ENCODE results near the gene SDK2. TPM values are rescaled to one million over a fixed set of nuclear protein-coding genes. Genes with fewer than 3 reads are reported as not detected.
"Not testable (repeated sequence)": the region's sequence is repeated elsewhere in the genome, so short reads cannot be mapped to it uniquely, and the experiment has no call there.

SDK2 gene
- total RNA-seq, 1 donor = under 0.01 TPM

DNA sequence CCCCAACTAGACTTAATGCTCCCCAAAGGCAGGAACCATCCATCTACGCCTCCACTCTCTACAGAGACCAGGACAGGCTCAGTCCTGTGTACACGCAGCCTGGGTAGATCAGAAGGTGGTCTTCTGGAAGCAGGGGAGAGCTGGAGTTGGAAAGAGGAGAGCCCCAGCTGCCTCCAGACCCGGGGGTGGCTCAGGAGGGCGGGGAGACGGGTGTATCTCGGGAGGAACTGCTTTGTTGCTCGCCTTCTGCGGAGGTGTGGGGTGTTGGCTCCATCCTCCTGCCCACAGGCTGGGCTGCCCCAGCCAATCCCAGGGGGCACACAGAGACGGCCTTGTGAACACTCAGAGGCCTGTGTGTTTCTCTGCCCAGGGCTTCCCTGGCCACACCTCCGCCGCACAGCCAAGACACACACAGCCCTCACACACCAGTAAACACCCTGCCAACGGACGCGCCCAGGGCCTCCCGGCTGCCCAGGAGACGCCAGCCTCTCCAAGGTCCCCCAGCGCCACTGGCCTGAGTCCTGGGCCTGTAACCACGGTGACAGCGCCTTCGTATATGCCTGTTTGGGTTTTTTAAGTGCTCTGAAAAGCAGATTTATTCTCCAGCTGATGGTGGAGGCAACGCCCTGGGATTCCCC, 189.1 kb downstream of the SDK2 start:
- H3K4me3 ChIP-seq (ENCODE audit: low read depth, low read length) = no peak overlapping the region
- DNase-seq (ENCODE audit: low read depth) = no peak
- TF ChIP-seq, protein P1, sequence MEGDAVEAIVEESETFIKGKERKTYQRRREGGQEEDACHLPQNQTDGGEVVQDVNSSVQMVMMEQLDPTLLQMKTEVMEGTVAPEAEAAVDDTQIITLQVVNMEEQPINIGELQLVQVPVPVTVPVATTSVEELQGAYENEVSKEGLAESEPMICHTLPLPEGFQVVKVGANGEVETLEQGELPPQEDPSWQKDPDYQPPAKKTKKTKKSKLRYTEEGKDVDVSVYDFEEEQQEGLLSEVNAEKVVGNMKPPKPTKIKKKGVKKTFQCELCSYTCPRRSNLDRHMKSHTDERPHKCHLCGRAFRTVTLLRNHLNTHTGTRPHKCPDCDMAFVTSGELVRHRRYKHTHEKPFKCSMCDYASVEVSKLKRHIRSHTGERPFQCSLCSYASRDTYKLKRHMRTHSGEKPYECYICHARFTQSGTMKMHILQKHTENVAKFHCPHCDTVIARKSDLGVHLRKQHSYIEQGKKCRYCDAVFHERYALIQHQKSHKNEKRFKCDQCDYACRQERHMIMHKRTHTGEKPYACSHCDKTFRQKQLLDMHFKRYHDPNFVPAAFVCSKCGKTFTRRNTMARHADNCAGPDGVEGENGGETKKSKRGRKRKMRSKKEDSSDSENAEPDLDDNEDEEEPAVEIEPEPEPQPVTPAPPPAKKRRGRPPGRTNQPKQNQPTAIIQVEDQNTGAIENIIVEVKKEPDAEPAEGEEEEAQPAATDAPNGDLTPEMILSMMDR (IDR thresholded peaks at IDR 0.05; ENCODE audit: insufficient read depth, low read depth, low read length) = no peak

DNA sequence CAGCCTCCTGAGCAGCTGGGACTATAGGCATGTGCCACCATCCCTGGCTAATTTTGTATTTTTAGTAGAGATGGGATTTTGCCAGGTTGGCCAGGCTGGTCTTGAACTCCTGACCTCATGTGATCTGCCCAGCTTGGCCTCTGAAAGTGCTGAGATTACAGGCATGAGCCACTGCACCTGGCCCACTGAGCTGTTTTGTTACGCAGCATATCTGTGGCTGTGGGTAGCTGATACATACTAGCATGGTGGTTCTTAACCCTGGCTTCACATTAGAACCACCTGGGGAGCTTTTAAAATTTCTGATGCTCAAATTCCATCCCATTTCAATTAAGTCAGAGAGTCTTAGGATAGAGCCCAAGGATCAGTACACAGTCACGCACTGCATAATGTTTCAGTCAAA, 190.8 kb downstream of the SDK2 start:
- H3K4me3 ChIP-seq (ENCODE audit: low read depth, low read length); DNase-seq (ENCODE audit: low read depth): not testable (repeated sequence)

DNA sequence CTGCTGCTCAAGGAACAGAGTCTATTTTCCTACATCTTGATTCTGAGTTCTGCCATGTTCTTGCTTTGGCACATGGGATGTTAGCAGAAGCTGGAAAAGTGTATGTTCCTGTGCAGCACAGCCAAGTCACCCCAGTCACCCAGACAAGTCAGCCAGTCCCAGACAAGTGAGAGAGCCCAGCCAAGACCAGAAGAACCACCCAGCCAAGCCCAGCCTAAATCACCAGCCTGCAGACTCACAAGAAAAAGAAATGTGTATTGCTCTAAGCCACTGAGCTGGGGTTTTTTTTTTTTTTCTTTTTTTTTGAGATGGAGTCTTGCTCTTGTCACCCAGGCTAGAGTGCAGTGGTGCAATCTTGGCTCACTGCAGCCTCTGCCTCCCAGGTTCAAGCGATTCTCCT, 191.2 kb downstream of the SDK2 start:
- DNase-seq (ENCODE audit: low read depth) = no peak
- H3K4me3 ChIP-seq (ENCODE audit: low read depth, low read length) = no peak overlapping the region

DNA sequence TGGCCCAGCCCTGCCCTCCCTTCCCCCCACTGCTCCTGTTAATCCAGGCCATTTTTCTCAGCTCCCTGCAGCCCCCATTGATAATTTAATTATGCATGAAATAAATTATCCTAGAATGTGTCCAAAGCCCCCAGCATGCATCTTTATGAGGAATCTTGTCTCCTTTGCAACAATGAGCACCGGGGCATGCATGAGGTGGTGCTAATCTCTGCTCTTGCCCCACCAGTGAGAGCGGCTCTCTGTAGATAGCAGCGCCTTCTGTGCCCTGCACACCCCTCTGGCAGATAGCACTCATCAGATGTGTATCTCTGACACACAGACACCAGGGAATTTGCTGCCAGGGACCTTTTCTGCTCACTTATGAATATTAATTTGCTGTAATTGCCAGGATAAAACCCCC, 192.2 kb downstream of the SDK2 start:
- TF ChIP-seq, protein P1 (IDR thresholded peaks at IDR 0.05; ENCODE audit: insufficient read depth, low read depth, low read length) = no peak
- H3K4me3 ChIP-seq (ENCODE audit: low read depth, low read length) = no peak overlapping the region
- no peak for DNase-seq (ENCODE audit: low read depth)

More for the DNA sequence above, 191.2 kb downstream of the SDK2 start:
- TF ChIP-seq, protein P1 (IDR thresholded peaks at IDR 0.05; ENCODE audit: insufficient read depth, low read depth, low read length) = no peak

DNA sequence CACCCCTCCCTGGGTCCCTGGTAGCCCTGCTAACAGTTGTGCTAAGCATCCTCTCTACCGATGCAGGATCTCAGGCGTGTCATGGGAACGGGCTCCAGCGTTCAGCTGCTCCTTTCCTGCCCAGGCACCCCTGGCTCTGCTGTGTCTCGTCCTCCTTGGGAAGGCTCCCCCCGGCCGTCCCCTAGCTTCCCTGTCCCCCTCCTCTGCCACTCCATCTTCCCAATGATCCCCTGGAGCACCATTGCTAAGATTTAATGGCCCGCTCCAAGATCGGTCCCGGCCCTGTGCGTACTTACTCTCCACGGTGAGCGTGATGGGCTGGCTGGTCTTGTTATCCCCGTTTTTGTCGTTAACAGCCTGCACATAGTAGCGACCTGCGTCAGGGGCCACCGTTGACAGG, 196.9 kb downstream of the SDK2 start:
- DNase-seq (ENCODE audit: low read depth) = no peak
- no peak overlapping the region for H3K4me3 ChIP-seq (ENCODE audit: low read depth, low read length)
- TF ChIP-seq, protein P1 (IDR thresholded peaks at IDR 0.05; ENCODE audit: insufficient read depth, low read depth, low read length) = no peak

DNA sequence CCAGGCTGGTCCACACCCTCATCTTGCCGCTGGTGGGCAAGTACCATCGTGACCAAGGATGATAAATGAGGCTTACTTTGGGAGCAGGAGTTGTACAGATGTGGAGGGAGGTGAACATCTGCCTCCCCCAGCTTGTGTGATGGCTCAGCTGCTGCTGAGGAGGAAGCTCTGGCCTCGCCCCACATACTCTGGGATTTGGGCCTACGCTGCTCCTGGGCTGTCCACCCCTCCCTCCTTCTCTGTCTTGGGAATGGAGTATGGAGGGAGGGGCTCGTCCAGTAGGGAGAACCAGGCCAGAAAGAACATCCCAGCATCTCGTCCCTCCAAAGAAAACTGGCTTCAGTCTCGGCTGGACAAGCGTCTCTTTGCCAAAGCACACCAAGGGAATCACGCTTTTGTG, 197.6 kb downstream of the SDK2 start:
- no peak overlapping the region for H3K4me3 ChIP-seq (ENCODE audit: low read depth, low read length)
- TF ChIP-seq, protein P1 (IDR thresholded peaks at IDR 0.05; ENCODE audit: insufficient read depth, low read depth, low read length) = no peak
- DNase-seq (ENCODE audit: low read depth) = no peak

DNA sequence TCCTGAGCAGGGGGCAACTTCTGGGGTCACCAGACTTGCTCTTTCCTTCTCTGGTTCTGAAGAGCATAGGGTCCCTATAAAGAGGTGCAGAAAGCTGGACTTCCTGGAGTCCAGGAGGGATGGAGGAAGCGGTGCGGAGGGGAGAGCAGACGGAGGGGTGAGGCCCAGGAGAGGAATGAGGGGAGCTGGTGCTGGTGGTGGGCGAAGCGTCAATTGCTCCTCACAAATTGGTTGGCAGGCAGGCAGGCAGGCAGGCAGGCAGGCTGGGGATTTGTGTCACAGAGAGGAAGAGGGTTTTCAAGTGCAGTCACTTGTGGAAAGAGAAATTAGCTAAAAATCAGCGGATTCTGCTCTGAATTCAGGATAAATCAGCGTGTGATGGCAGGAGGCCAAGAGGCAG, 198.8 kb downstream of the SDK2 start:
- no peak overlapping the region for H3K4me3 ChIP-seq (ENCODE audit: low read depth, low read length)
- no peak for DNase-seq (ENCODE audit: low read depth)
- TF ChIP-seq, protein P1 (IDR thresholded peaks at IDR 0.05; ENCODE audit: insufficient read depth, low read depth, low read length) = no peak
